SK-N-SH (cell line): ENCODE measurements around the gene CYP4F11.

Experiments used
- CTCF ChIP-seq: fragments of 200-600 bp; sonication (generic); IDR thresholded peaks from 2 replicates; pipeline ENCODE4 v1.6.1; 2017; ENCODE audit warnings: antibody characterized with exemption, mild to moderate bottlenecking, moderate library complexity
- EZH2phosphoT487 ChIP-seq: fragments of 200-600 bp; sonication (generic); IDR thresholded peaks from 2 replicates; pipeline ENCODE4 v1.6.1; 2017; ENCODE audit warnings: low read depth, mixed run types, mild to moderate bottlenecking, antibody characterized with exemption, moderate library complexity, borderline replicate concordance
- FOXM1 ChIP-seq: IDR thresholded peaks from 2 replicates; pipeline ENCODE4 v1.4.0; 2012; ENCODE audit warnings: low read depth, mild to moderate bottlenecking
- MAX ChIP-seq: IDR thresholded peaks from 2 replicates; pipeline ENCODE4 v1.4.0; 2012; ENCODE audit warnings: low read depth
- MXI1 ChIP-seq: IDR thresholded peaks from 2 replicates; pipeline ENCODE4 v1.6.1; 2012; ENCODE audit warnings: mild to moderate bottlenecking, low read depth, low read length, improper control_type of control experiment
- PBX3 ChIP-seq: IDR thresholded peaks from 2 replicates; pipeline ENCODE4; 2012
- POLR2AphosphoS5 ChIP-seq: IDR thresholded peaks from 2 replicates; pipeline ENCODE4 v1.6.1; 2012; ENCODE audit warnings: low read depth, low read length
- RCOR1 ChIP-seq: fragments of 150-350 bp; IDR thresholded peaks from 2 replicates; pipeline ENCODE4 v1.6.1; 2017; ENCODE audit warnings: antibody characterized with exemption, low read length
- USF2 ChIP-seq: fragments of 150-350 bp; IDR thresholded peaks from 2 replicates; pipeline ENCODE4 v1.6.1; 2017; ENCODE audit warnings: antibody characterized with exemption, low read length, low read depth, borderline replicate concordance
- YY1 ChIP-seq: IDR thresholded peaks from 2 replicates; pipeline ENCODE4 v1.4.0; 2012; ENCODE audit warnings: low read depth, mild to moderate bottlenecking

- TF ChIP-seq POLR2AphosphoS5 (no peak), CTCF (no peak), PBX3 (no peak), RCOR1 (no peak), EZH2phosphoT487 (no peak), MXI1 (no peak), USF2 (no peak), MAX (no peak), YY1 (no peak), FOXM1 (no peak)
These were observed 10.6 kb downstream of the CYP4F11 start for GRCh38 chr19:15923702-15924101.
